GOT3 (cell line): Measurements from ENCODE around the gene PGLYRP3.
"Not testable (repeated sequence)": the region's sequence is repeated elsewhere in the genome, so short reads cannot be mapped to it uniquely, and the experiment has no call there.

ENCODE experiments used
- DNase-seq: peaks from one replicate; lab custom pipeline; 2025; ENCODE audit warnings: mixed read lengths; lab: John Stamatoyannopoulos, UW

PGLYRP3 gene

DNA sequence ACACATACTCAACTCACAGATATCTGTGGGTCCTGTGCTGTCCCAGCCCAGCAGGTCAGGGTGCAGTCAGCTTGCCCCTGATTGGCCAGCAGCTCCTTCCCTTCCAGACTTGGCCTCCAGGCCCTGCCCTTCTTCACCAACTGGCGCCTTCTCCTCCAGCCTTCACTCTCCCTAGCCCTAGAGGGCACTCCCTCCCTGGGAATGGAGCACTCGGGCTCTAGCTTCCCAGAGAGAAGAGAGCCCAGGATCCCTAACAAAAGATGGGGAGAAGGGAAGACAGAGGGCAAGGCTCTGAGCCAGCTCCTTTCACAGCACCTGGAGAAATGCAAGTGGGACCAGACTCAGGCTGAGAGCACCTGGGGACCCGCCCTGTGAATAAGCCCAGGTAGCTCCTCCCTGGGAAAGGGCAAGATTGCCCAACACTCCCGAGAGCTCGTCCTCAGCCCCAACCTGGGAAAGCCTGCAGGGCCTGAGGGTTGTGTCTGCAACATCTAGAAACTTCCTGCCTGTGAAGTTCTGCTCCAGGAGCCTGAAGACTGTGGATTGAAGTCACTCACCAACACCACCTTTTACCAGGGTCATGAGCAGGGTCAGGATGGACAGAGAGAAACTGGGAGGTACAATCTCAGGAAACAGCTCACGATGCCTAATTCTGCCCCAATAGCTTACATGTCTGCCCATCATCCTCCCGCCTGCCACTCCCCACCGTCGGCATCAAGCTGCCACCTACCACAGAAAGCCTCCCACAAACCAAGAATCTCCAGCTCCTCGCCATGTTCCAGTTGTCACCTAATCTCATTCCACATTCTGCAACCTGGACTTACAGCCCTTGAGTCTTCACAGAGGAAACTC, 36.0 kb upstream of the PGLYRP3 start, which contains the start of gene PGLYRP4:
Gene PGLYRP4, minus strand, starts transcription at position 331 of the 852 bp plus-strand sequence. CDS start 909 bp downstream, outside the sequence.
- no peak for DNase-seq

GRCh38 chr1:153347856-153348255, 35.1 kb upstream of the PGLYRP3 start:
- no peak for DNase-seq

GRCh38 chr1:153347049-153347448, 34.3 kb upstream of the PGLYRP3 start:
- DNase-seq: not testable (repeated sequence)

DNA sequence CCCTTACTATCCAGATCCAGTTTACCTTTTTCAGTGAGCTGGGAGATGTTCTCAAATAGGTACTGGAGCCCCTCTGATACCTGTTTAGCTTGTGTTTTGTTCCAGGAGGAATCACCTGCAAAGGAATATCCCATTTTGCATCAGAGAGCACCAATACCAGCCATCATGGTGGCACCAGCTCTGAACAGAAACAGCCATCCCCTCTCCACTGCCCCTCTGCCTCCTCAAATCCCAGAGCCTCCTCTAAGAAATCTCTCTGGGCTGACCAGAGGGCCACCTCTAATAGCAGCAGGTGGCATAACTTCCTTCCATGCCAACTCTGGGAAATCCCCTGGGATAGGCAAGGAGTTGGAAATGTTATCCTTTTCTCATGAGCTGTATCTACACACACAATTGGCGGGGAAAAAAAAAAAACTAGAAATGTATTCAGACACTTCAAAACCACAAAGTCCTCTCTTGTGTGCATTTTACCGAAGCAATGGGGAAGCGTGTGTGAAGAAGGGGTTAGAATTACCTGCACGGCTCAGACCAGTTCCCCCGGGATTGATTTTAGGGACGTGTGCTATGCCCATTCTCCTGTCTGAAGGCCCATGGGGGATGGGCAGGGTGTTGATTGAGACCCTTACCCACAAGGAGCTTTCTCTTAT, 33.4 kb upstream of the PGLYRP3 start:
- no peak for DNase-seq

DNA sequence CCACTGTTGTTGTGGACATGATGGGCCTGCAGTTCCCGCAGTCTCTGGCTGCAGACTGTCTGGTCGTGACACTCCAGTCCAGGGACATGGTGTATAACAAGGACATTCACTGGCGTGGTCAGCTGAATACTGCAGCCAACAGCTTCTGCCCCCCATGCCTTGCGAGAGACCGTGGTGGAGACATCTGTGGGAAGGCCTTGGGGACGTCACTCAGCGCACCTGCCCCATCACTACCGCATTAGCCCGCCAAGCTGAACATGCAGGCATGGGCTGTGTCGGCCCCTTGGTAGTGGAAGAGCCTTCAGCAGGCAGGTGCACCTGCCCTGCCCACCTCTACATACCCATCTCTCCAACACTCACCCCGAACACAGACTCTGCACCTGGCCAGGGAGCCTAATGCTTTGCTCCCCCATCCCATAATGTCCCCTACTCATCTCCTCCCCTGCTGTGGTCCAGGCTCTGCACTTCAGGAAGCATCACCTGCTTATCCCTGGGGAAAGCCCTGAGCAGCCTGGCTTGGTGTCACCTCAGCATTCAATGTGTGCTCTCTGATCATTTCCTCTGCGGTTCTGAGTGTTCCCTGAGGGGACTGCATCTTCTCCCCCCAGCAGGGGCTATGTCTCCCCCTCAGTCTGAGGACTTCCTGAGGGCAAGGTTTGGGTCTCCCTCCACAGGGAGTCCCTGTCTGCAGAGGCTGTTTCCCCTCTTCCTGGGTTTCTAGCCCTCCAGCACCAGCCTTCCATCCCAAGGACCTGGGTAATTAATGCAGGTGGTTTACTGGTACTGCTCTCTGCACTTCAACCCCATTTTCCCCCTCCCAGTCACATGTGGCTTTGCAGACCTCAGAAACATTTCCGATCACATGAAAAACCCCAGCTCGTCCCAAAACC, 32.7 kb upstream of the PGLYRP3 start:
- DNase-seq: no peak

DNA sequence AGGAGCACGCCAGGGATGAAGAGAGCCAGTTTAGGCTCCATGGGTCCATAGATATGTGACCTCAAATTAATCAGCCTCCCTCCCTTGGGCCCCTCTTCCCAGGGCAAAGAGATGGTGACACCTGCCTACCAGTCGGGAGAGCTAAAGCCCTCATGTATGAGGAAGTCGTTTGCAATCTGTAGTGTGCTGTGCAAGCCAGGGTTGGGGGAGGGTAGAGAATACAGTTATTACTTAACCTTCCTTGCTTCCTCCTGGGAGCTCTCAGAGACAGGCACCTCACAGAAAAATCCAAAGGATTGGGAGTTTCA, 31.9 kb upstream of the PGLYRP3 start:
- no peak for DNase-seq

GRCh38 chr1:153343811-153344717, 31.3 kb upstream of the PGLYRP3 start:
- no peak for DNase-seq

DNA sequence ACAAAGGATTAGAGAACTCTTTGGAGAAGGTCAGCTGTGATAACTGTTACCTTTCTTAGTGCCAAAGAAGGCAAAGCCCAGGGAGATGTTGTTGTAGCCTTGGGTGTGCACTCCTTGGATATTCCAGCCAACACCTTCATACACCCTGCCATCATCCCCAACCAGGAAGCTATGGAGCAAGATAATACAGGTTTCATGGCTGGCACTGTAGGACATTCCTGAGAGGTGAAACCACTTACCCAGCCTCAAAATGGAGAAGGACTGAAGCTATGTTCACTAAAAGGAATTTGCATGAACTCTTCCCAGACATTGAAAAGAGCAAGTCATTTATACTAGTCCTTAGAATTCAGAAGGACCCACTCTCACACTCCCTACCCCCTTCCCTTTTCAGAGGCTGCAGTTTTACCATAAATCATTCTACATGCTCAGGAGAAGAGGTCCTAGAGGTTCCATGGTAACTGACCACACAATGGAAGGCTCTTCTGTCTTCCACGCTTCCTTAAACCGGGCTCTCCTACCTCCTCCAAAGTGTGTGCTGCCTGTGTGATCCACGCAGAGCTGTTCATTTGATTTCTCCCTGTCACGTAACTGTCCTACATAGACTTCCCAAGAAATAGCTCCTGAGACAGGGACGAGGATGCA, 30.4 kb upstream of the PGLYRP3 start:
- DNase-seq: no peak

DNA sequence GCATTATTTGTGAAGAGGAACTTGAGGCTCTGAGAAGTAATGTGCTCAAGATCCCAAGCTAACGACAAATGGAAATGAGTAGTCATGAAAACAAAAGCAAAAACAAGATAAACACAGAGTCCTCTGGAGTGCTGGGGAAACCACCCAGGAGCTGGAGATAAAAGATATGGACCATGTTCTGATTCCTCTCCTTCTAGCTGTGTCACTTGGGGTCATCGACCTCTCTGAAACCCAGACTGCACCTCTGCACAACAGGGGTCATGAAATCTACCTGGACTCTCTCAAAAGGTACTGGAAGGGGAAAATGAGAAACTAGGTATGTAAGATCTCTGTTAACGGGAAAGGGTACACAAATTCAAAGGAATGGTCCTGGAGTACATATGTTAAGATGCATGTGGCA, 29.4 kb upstream of the PGLYRP3 start:
- no peak for DNase-seq

- no peak for DNase-seq
These were observed 28.7 kb upstream of the PGLYRP3 start for GRCh38 chr1:153341431-153341934.

DNA sequence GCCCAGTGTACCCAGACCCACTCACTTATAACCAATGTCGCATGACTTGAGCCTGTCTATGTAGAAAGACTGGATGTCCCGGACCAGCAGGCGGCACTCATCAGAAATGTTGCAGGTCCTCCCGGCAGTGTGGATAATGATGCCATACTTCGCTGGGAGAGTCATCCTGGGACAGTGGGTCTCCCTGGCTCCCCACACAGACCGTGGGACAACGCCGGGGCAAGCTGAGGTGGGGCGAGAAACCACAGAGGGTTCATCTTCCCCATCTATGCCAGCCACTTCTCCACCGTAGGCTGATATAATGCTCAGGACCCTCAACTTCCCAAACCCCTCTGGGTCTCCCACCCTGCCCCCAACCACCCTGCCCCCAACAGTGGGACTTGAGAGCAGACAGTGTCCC, 27.6 kb upstream of the PGLYRP3 start:
- DNase-seq: no peak

GRCh38 chr1:153339802-153340201, 27.1 kb upstream of the PGLYRP3 start:
- DNase-seq: no peak

- DNase-seq: no peak
These were observed 25.5 kb upstream of the PGLYRP3 start for GRCh38 chr1:153337980-153338853.

DNA sequence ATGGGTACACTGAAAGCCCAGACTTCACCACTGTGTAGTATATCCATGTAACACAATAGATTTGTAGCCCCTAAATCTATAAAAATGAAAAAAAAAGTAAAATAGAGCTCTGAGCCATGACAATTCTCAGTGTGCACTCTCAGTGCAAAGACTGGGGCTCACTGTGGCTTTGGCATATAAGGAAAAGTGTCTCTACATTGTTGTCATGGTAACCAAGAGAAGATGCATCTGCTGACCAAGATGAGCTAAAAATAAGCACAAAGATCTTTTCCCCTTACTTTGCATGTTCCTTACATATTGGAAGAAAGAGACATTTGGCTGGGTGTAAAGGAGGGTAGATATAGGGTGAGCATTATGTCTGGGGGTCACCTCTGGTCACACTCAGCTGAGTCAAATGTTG, 23.9 kb upstream of the PGLYRP3 start:
- no peak for DNase-seq

DNA sequence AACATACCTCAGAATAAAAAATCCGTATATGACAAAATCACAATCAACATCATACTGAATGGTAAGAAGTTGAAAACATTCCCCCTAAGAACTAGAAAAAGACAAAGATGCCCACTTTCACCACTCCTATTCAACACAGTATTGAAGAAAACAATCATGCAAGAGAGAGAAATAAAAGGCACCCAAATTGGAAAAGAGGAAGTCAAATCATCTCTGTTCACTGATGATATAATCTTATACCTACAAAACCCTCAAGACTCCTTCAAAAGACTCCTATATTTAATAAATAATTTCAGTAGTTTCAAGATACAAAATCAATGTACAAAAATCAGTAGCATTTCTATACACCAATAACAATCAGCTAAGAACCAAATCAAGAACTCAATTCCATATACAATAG, 21.1 kb upstream of the PGLYRP3 start:
- DNase-seq: no peak

- DNase-seq: no peak
These were observed 12.2 kb upstream of the PGLYRP3 start for GRCh38 chr1:153324912-153325311.

- no peak for DNase-seq
These were observed 9.8 kb upstream of the PGLYRP3 start for GRCh38 chr1:153322568-153322967.

DNA sequence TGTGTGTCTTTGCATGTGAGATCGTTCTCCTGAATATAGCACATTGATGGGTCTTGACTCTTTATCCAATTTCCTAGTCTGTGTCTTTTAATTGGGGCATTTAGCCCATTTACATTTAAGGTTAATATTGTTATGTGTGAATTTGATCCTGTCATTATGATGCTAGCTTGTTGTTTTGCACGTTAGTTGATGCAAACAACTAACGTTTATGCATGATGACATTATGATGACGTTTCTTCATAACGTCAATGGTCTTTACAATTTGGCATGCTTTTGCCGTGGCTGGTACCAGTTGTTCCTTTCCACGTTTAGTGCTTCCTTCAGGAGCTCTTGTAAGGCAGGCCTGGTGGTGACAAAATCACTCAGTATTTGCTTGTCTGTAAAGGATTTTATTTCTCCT, 5.4 kb upstream of the PGLYRP3 start:
- DNase-seq: not testable (repeated sequence)

DNA sequence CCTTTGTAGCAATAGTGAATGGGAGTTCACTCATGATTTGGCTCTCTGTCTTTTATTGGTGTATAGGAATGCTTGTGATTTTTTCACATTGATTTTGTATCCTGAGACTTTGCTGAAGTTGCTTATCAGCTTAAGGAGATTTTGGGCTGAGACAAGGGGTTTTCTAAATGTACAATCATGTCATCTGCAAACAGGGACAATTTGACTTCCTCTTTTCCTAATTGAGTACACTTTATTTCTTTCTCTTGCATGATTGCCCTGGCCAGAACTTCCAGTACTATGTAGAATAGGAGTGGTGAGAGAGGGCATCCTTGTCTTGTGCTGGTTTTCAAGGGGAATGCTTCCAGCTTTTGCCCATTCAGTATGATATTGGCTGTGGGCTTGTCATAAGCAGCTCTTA, 3.3 kb upstream of the PGLYRP3 start:
- DNase-seq: not testable (repeated sequence)

DNA sequence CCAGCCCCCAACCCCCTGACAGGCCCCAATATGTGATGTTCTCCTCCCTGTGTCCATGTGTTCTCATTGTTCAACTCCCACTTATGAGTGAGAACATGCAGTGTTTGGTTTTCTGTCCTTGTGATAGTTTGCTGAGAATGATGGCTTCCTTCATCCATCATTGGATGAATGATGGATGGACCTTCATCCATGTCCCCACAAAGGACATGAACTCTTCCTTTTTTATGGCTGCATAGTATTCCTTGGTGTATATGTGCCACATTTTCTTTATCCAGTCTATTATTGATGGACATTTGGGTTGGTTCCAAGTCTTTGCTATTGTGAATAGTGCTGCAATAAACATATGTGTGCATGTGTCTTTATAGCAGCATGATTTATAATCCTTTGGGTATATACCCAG, 1.6 kb upstream of the PGLYRP3 start:
- DNase-seq: not testable (repeated sequence)
